8988T (cell line): ENCODE data around the gene SCAMP3.
"Not testable (repeated sequence)": the region's sequence is repeated elsewhere in the genome, so short reads cannot be mapped to it uniquely, and the experiment has no call there.

Experiments
- DNase-seq: peaks from one replicate; pipeline ENCODE4 v3.0.0; 2011

SCAMP3 gene

DNA sequence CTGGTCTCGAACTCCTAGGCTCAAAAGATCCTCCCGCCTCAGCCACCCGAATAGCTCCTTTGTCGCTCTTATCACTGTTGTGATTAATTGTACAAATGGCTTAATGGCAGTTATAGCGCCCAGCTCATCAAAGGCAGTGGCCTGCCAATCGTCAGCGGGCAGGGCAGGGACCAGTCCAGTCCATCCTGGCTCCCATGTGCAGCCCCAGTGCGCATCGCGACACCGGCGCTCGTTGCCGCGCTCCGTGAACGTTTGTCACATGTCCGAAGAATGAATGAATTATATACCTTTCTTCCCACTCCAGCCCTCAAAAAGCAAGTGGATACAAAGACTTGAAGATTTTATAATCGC is 35.3 kb downstream of the SCAMP3 start:
- DNase-seq, result no peak

DNA sequence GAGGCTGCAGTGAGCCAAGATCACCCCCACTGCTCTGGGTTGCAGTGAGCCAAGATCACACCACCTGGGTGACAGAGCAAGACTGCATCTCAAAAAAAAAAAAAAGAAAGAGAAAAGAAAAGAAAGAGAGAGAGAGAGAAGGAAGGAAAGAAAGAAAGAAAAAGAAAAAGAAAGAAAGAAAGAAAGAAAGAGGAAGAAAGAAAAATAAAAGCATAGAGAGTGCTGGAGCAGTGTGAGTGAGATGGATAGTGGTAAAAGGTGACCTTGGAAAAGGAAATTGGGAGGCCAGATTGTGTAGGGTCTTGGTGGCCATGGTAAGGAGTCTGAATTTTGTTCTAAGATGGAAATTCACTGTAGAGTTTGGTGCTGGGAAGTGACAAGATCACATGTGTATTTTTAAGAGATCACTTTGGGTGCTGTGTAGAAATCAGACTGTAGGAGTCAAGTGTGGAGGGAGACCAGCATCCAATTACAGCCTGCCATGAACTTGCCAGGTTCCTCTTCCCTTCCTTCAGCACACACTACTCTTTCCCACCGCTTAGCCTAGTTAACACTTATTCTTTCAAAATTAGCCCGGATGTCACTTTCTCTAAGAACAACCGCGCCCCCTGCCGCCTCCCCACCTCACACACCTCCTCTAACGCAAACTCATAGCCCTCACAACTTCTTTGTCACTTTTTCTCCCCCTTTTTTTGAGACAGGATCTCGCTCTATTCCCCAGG is 35.8 kb downstream of the SCAMP3 start:
- no peak for DNase-seq

DNA sequence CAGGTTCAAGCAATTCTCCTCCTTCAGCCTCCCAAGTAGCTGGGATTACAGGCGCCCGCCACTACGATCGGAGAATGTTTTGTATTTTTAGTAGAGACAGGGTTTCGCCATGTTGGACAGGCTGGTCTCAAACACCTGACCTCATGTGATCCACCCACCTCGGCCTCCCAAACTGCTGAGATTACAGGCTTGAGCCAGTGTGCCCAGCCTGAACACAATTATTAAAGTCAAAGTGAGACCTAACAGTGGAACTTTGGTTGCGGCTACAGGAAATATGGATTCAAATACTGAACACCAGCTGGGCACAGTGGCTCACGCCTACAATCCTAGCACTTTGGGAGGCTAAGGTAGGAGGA is 36.8 kb downstream of the SCAMP3 start:
- not testable (repeated sequence) for DNase-seq

DNA sequence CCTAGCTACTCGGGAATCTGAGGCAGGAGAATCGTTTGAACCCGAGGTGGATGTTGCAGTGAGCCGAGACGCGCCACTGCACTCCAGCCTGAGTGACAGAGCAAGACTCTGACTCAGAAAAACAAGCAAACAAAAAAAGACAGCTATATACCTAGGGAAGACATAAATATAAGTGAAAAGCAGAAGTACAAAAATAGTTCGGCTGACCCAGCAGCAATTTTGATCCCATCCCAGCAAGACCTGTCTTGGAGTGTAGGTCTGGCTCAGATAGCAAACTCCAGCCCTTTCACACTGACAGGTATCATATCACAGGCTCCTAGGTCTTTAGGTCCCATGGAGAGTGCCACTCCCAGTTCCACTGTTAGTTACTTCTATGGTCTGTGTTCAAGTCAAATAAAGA is 39.1 kb downstream of the SCAMP3 start:
- DNase-seq, result no peak

DNA sequence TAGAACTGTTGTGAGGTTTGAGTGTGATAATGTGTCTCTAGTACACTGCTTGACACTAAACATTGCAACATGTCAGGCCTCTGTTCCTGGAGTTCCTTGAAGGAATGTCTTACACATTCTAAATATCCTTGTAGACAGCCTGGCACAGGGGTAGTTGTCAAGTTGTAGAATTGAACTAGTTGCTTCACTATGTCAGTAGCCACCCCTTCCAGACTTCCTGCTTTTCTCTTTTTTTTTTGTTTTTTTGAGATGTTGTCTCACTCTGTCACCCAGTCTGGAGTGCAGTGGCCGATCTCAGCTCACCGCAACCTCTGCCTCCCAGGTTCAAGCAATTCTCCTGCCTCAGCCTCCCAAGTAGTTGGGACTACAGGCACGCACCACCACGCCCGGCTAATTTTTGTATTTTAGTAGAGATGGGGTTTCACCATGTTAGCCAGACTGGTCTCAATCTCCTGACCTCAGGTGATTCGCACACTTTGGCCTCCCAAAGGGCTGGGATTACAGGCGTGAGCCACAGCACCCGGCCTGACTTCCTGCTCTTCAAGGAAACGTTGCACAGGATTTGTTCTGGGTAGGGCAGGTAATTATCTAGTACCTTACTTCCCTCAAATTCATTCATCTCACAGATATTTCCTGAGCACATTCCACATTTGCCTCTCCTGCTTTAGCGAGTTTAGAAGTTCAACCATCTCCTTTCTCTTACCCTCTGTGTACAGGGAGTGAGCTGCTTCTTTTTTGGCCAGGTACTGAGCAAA is 41.8 kb downstream of the SCAMP3 start:
- DNase-seq, result not testable (repeated sequence)

DNA sequence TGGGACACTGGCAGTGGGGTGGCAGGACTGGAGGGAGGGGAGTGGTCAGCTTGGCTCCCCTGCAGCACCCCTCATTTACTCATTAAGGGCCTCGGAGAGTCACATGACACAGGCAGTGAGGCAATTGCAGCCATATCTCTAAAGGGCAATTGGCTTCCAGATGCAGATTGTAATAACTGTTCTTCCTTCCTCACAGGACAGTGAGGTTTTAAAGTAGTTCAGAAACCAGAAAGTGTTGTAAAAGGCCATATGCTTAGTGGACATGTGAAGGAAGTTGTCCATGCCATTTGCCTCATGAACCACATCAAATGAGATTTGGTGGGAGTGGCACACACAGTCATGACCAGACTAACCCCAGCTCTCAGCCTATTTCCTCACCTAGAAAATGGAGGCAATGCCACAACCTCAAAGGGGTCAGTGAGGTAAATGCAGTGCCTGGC is 42.5 kb downstream of the SCAMP3 start:
- no peak for DNase-seq

DNA sequence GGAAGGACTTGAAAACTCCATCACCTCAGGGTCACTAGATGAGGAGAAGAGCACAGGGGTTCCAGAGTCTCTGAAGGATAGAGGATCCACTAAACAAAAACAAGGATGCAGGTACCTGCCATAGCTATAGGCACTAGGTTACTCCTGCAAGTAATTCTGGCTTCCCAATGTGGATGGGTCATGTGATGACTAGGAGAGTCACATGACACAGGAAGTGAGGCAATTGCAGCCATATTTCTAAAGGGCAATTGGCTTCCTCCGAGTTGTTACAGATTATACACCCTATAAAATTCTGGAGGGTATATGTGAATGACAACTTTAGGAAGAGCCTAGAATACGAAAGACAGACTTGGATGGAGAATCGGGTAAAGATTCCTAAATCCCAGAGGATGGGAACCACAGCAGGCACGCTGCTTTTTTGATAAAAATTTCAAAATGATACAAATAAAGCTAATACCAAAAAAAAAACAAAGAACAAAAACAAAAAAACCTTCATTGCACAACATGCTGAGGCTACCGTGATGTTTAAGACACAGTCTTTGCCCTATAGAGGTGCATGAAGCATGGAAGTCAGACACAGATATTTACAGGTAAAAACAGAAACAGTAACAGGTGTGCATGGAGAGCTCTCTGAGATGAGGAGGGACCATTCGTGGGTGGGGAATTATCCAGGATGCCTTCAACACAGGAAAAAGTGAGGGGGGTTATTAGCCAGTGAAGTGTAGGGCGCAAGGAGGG is 43.1 kb downstream of the SCAMP3 start:
- DNase-seq, result no peak

DNA sequence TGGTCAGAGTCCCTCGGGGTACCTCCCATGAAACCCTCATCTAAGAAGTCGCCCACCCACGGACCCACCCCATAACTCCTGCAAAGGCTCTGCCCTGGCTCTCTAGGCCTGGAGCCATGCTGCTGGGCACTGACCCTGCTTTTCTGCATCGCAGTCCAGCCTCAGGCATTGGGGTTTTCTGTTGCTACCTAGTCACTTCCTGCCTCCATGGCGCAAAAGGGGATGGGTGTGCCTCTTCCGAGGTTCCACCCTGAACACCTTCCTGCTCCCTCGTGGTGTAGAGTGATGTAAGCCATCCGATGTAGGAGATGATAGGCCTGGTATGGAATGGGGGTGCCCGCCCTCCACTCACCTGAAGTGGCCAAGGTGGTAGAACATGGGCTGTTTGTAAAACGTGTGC is 47.5 kb downstream of the SCAMP3 start:
- DNase-seq, result not testable (repeated sequence)

DNA sequence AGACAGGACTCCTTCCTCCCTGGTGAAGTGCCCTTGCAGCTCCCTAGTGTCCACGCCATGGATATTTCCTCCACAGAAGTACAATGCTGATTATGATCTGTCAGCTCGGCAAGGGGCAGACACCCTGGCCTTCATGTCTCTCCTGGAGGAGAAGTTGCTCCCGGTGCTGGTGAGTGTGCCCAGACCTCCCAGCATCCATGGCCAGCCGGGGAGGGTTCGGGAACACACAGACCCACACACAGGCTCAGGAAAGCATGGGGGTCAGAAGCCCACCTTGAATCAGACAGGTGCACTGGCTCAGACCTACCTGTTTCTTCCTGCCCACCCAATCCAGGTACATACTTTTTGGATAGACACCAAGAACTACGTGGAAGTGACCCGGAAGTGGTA is 50.1 kb downstream of the SCAMP3 start:
- not testable (repeated sequence) for DNase-seq

DNA sequence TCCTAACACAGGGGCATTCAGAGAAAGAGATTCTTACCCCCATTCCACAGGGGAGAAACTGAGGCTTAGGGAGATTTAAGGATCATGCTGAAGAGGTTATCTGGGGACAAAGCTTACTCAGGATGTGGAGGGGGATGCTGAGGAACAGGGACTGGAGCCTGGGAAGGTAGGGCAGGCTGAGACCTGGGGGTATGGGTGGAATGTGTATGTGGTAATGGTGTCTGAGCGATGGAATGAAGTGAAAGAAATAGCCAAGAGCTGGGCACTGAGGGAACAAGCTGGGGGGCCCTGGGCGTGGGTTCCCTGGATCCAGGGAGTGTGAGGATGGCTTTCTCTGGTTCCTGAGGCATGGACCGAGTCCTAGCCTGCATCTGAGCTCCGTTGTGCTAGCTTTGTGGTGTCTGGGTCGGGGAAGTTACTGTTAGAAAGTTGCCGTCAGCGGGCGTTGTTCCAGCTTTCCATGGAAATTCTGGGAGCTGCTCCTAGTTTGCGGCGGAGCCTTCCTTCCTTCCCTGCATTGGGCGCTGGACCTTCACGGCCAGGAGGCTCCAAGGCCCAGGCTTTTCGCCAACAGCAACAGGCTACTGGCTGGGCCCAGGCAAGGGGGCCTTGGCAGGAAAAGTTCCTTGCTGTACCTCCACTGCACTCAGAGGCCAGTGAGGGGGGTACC is 50.6 kb downstream of the SCAMP3 start:
- DNase-seq, result not testable (repeated sequence)

DNA sequence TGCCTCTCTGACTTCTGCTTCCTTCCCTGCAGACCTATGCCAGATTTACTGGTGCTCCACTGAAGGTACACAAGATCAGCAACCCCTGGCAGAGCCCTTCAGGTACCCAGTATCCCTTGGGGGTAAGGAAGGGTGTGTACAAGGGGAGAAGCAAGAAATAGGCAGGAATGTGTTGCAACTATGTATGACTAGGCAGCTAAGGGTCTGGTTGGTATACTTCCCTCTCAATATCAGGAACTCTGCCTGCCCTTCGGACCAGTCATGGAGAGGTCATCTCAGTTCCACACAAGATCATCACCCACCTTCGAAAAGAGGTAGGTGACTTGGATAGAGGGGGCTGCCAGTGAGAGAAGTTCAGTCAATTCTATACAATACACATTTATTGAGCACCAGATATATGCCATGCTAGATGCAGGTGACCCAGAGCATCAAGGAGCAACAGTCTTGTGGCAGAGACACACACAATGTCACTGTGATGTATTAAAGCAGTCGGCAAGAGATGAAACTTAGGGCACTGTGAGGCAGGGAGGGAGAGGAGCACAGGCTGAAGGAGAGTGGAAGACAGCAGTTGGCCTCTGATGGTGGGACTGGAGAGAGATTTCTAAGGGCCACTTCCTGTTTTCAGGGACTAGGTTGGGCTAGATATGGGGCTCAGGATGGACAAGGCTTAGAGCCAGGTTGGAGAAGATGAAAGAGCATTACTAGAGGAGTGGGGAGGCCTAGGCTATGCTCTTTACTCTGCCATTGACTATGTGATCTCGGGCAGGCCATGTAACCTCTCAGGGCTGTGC is 51.7 kb downstream of the SCAMP3 start:
- DNase-seq, result no peak

DNA sequence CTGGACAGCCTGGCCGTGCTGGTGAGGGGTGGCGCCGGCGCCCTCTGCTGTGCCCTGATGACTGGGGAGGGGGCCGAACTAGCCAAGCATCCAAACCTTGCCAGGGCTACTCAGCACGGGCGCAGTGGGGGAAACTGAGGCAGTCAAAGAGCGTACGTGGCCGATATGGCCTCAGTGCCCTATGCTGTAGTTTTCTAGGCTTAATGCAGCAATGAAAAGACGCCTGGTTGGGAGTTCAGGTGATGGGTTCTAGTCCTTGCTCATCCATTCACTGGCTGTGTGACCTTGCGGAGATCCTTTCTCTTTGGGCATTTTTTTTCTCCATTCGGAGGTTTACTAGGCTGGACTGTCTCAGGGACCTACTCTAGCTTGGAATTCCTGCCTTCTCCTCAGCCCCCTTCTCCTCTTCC is 52.8 kb downstream of the SCAMP3 start:
- DNase-seq, result no peak

DNA sequence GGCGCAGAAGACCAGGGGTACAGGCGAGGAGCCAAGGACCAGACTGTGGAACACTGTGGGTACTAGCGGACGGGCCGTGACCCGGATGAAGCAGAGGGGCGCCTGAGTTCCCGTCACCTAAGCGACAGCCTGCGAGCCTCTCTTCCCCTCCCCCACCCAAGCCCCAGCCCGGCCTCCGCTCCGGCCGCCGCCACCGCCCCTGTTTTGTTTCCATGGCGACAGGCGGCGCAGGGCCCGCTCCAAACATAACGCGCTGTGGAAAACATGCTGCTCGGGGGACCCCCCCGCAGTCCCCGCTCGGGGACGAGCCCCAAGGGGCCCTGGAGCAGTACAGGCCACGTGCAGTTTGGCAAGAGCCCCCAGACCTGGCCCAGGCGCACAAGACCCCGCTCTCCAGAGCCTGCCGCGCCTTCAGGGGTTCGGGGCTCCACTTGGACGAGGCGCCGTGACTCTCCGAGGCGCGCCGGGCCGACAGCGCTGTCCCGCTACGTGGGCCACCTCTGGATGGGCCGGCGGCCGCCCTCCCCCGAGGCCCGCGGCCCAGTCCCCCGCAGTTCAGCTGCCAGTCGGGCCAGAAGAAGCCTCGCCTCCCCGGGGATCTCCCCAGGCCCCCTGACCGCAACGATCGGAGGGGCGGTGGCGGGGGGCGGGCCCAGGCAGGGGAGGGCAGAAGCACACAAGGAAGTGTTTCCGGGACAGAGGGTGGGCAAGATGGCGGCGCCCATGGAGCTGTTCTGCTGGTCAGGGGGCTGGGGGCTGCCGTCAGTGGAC is 53.4 kb downstream of the SCAMP3 start, which contains the start of gene MTX1:
TSS of gene MTX1 (plus strand) at position 155 of the 771 bp plus-strand sequence. CDS start at position 265, 110 bp downstream.
- DNase-seq, result no peak

DNA sequence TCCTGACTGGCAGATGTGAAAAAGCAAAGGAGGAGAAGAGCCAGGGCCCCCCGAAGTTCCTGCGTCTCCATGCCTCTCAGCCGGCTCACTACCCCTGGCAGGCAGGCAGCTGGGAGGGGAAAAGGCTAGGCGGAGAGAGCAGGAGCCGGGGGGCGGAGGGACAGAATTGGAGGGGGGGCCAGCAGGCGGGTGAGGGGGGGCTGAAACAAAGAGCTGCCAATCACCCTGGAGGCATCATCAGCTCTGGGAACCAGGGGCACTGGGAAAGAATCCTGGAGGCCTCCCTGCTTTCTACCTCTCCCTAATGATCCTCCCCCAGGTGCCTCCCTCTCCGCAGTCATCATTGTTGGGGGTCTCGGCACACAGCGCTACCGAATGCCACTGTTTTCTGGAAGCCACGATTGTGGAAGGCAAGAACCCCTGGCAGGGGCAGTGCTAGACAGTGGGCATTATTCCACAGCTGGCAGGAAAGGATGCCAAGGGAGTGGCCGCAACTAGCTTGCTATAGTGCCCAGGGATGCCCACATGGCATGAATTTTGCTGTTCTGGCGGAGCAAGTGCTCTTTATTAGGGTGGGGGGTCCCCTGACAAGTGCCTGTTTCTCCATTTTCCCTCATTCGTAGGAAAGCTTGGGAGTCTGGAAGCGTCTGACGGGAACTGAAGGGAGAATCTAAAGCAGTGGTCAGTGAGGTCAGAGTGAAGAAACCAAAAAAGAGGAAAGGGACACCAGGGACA is 54.2 kb downstream of the SCAMP3 start, which contains the start of gene THBS3:
TSS of gene THBS3 (minus strand) at position 92 of the 735 bp plus-strand sequence. CDS start at position 71, 21 bp downstream.
- DNase-seq, result no peak

DNA sequence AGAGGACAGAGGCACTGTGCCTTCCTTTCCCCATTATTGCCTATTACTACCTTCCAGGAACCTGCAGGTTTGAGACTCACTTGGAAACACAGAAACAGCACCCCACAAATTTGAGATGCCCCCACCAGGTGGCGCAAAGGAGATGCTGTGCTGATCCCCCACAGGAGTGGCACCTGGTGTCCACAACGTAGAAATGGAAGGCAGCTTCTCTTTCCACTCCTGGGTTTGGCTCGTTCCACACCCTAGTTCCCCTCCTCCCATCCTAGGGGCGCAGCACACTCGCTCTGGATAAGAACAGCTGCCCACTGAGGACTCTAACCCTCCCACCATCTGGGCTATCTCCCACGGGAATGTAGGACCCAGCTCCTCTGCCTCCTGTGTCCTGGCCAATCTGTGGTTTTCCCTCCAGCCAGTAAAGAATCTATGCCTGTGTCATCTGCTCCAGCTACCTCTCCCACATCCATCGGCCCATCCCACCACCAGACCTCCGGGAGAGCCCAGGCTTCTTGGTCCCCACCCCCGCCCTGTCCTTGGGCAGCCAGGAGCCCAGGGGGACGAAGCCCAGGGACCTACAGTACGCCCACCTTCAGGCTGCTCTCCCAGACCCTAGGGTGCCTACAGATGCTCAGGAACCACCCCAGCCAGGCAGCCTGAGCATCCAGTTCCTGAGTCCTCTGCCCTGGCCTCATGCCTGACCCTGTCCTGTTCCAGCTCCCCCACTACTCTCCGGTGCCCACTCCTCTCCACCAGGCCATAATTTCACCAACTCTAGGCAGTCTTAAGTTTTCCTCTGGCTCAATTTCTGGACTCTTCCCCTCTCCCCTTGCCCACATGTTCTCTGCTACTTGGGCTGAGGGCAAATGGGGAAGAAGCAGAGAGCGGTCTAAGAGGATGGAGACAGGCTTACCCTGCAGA is 55.0 kb downstream of the SCAMP3 start:
- DNase-seq, result peak; percentile 74
